Neural progenitor cell (in vitro differentiated cells): ENCODE measurements around the gene AQP6.

Experiments used
- CTCF ChIP-seq: fragments of 200-600 bp; sonication (generic); IDR thresholded peaks from 2 replicates; pipeline ENCODE4 v1.5.1; 2017; ENCODE audit warnings: antibody characterized with exemption, mild to moderate bottlenecking
- EZH2phosphoT487 ChIP-seq: fragments of 200-600 bp; sonication (generic); IDR thresholded peaks from 2 replicates; pipeline ENCODE4 v1.6.1; 2017; ENCODE audit warnings: antibody characterized with exemption

GRCh38 chr12:49967042-49967776 is 5.5 kb upstream of the AQP6 start:
- TF ChIP-seq CTCF (peak; percentile 69), EZH2phosphoT487 (no peak)
